ENCODE results near the gene CLEC4G.

The CLEC4G gene

GRCh38 chr19:7720351-7720750 is 11.6 kb downstream of the CLEC4G start:
- DNase-seq, result no peak

DNA sequence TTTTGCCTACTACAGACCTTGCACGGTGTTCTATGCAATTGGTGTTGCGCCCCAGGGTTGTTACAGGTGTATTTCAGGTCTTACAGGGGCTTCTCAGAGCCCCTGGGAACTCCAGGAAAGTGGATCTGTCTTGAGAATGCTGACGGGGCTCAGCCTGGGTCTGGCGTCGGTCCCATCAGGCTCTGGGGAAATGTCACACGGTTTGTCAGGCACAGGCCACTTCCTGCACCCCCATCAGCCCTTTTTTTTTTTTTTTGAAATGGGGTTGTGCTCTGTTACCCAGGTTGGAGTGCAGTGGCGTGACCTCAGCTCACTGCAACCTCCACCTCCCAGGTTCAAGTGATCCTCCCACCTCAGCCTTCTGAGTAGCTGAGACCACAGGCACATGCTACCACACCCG is 13.2 kb downstream of the CLEC4G start:
- DNase-seq, result peak; percentile 27

DNA sequence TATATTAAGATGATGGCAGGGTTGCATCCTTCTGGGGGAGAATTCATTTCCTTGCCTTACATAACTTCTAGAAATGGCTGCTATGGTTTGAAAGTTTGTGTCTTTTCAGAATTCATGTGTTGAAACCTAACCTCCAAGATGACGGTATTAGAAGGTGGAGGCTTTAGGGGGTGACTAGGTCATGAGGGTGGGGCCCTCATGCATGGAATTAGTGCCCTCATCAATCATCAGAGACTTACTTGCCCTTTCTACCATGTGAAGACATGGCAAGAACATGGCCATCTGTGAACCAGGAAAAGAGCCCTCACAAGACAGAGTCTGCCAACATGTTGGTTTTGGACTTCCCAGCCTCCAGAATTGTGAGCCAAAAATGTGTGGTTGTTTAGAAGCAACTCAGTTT is 15.1 kb downstream of the CLEC4G start:
- DNase-seq, result no peak

DNA sequence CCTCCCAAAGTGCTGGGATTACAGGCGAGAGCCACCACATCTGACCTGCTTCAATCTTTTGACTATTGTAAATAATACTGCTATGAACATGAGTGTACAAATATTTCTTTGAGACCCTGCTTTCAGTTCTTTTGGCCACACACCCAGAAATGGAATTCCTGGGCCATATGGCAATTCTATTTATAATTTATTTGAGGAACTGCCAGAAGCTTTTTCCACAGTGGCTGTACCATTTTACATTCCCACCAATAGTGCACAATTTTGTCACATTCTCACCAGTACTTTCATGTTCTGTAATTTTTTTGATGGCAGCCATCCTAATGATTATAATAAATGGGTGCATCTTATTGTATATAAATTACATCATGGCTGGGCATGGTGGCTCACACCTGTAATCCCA is 16.2 kb downstream of the CLEC4G start:
- DNase-seq, result no peak

DNA sequence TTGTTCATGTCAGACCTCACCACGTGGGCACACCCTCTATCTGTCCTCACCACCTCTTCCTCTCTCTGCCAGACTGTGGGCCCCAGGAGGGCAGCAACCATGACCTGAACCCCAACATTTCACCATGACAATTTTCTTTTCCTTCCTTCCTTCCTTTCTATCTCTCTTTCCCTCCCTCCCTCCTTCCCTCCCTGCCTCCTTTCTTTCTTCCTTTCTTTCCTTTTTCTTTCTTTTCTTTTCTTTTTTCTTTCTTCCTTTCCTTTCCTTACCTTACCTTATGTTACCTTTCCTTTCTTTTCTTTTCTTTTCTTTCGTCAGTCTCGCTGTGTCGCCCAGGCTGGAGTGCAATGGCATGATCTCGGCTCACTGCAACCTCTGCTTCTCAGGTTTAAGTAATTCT is 21.3 kb downstream of the CLEC4G start:
- DNase-seq, result peak; percentile 28

DNA sequence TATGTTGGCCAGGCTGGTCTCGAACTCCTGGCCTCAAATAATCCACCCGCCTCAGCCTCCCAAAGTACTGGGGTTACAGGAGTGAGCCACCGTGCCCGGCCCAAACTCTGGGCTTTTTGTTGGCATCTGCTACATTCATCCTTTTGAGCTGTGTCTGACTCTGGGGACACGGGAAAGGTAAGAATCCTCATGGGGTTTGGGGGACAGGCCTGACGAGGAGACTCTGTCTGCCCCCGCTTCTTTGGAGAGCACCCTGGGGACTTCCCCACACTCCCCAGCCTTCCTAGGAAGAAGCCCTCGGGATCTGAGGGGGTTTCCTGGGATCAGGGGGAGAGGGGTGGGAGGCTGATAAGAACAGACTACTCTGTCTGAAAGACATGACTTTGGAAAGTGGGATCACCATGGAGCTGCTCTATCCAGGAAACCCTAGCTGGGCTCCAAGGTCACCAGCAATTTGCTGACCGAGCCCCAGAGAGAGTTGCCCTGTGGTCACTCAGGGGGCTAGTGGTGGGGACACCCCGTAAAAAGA is 21.9 kb downstream of the CLEC4G start:
- DNase-seq, result no peak

DNA sequence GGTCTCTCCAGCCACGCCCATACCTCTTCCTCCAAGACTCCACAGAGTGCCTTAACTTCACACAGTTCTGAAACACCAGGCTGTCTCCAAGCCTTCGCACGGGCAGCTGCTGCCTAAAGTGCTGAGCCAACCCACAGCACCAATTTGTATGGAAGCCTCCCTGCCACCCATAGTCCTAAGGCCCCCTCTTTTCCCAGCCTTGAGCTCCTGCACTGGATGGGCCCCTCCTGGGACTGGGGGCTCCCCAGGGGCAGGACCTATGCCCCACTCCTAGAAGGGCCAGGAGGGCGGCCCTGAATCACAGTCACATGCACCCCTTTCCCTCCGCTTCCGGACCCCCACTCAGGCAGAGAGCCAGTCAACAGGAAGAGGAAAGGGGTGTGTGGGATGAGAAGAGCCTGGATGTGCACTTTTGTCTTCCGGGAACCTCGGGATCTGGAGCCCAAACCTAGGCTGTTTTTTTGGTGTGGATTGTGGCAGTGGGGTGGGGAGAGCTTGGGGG is 24.9 kb downstream of the CLEC4G start:
- DNase-seq, result no peak

GRCh38 chr19:7706188-7706954 is 25.5 kb downstream of the CLEC4G start:
- no peak for DNase-seq

- DNase-seq, result peak; percentile 85
Observed at GRCh38 chr19:7705387-7706187, 26.3 kb downstream of the CLEC4G start.

DNA sequence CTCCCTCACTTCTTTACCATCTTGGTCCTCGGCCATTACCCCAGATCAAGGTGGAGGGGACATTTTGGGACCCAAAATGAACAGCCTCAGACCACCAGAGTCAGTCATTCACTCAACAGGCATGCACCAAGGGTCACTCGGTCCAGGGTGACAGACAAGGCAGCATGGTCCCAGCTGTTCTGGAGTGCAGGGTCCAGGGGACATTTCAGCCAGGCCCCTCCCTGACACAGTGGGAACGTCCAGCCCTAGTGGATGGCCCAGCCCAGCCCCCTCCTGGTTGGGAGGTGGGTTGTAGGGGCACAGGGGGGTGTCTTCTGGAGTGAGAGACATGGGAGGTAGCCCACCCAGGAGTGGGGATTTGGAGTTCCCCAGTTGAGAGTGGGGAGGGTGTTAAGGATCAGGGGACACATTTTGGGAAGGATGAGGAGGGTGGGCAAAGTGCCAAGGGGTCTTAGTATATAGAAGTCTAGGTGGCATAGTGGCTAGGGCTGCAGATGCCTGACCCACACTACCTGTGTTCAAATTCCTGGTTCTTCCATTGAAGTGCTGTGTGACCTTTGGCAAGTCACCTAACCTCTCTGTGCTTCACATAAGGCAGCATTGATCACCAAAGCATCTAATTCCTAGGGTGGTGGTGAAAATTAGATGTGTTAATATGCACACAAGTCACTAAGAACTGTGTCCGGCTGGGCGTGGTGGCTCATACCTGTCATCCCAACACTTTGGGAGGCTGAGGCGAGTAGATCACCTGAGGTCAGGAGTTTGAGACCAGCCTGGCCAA is 27.4 kb downstream of the CLEC4G start:
- no peak for DNase-seq

GRCh38 chr19:7703332-7703731 is 28.6 kb downstream of the CLEC4G start:
- no peak for DNase-seq

DNA sequence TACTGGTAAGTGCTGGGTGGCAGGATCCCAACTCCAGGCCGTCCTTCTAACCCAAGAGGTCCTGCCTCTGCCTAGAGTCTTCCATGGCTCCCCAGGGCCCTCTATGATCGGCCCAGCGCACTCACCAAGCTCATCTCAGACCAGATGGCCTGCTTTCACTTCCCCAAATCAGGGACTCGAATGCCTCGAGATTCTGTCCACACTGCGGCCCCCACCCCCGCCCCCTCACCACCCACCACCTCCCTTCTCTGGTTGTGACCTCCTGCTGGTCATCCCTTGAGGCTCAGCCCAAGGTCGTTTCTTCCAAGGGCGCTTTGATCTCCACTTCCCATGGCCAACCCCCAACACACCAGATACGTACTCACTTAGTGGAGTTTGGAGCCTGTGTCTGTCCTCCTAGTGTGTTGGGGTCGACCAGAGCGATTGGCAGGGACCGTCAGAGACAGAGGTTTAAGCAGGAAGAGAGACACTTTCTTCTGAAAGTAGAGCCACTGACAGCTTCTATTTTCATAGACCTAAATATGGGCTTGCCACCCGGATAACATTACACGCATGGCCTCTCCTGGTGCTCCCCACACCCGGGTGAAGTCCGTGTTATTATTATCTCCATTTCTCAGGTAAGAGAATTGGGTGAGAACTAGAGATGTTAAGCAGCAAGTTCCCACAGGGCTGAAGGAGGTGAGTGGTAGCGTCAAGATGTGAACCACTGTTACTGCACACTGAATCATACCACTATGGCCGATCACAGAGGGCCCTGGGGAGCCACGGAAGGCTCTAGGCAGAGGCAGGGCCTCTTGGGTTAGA is 30.1 kb downstream of the CLEC4G start, which contains the start of gene FCER2:
TSS of gene FCER2 (minus strand) at position 478 of the 804 bp plus-strand sequence. CDS start 2,371 bp downstream, outside the sequence.
- DNase-seq, result no peak

GRCh38 chr19:7701049-7701653 is 30.8 kb downstream of the CLEC4G start:
- DNase-seq, result no peak

DNA sequence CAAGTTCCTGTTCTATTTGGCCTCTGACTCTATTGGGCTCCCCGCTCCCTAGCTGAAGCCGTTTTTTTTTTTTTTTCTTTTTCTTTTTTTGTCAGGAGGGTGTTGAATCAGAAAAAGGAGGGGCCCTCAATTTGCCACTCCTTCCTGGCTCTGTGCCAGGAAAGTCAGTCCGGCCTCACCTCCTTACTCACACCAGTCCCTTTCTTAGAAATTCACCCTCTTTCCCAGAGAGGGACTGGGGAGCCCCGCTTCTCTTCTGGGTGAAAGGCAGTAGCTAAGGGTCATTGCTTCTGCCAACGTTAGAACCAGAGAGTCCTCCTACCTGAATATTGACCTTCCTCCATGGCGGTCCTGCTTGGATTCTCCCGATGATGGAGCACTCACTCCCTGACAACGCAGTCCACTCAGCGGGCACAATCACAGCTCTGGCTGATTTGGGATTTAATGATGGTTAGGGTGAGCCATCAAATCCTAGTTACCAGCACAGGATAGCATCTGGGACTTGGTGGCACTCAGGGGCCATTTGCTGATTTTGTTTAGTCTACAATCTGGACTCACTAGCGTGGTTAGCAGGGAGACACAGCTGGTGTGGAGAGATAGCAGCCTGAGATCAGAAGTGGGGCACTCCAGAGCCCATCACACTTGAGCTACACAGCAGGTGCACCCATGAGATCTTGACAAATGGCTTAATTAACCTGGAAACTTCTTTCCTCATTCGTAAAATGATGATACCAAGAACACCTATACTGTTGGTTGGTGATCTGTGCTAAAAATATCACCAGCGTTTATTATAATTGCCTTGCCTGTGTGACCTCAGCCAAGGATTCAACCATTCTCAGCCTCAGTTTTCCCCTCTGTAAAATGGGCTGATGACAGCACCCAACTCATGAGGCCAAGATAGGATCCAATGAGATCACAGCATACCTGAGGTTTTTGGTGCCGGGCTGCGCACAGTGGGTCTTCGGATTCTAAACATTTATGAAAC is 32.2 kb downstream of the CLEC4G start:
- DNase-seq, result peak; percentile 66

GRCh38 chr19:7699003-7699402 is 32.9 kb downstream of the CLEC4G start:
- DNase-seq, result no peak

GRCh38 chr19:7698583-7698982 is 33.3 kb downstream of the CLEC4G start:
- no peak for DNase-seq

DNA sequence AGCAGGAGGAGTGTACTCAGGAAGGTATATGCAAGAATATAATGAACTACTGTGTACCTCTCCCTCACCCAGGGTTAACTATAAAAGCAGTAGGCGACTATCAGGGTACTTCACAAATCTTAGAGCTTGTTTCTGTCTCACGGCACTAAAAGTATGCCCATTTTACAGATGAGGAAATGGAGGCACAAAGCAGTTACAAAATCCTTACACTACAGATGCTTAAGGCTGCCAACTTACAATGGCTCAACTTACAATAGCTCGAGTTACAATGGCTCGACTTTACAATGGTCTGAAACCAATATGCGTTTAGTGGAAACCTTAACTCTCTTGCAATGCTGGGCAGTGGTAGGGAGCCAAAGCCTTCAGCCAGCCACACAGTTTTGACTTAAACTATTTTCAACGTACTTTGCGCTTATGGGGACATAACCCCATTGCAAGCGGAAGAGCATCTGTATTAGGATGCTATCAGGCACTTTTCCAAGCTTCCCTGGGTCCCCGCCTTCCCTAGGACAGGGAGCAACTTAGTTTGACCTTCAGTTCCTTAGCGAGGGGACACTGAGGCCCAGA is 34.1 kb downstream of the CLEC4G start:
- DNase-seq, result no peak

DNA sequence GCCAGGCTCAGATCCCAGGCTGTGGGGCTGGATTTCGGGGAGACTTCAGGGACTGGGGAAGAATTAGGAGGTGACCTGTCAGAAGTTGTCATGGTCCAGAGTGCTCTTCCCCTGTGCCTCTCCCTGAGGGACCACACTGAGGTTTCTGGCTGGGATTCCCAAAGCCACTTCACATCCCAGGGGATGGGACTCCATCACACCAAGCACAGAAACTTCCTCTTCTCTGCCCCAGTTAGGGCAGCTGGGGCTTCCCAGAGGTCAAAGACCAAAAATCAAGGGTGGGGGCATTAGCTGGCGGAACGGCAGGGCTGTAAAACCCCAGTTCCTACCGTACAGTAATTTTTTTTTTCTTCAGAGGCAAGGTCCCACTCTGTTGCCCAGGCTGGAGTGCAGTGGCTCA is 37.4 kb downstream of the CLEC4G start:
- no peak for DNase-seq

GRCh38 chr19:7692417-7693088 is 39.4 kb downstream of the CLEC4G start:
- no peak for DNase-seq
